ENCODE data around the gene RMC1. TPM values are rescaled to one million over a fixed set of nuclear protein-coding genes. Genes with fewer than 3 reads are reported as not detected.

Gene RMC1
- total RNA-seq (16.8 TPM), polyA plus RNA-seq (24.4 TPM)

GRCh38 chr18:23503038-23503962 lies at the start of gene RMC1:
TSS of gene RMC1 (plus strand) at chr18:23503511. CDS start at chr18:23503619, 108 bp downstream.
- peak; percentile 76 for DNase-seq (ENCODE audit: extremely low spot score)
- H3K4me1 ChIP-seq (ENCODE audit: insufficient read depth), result peaks cover 2% of the 10 kb centered on the region
- peak within 1 kb of the TSS; percentile 85 for H3K27ac ChIP-seq (ENCODE audit: low read depth)
- peak within 1 kb of the TSS; percentile 98 for H3K4me3 ChIP-seq (ENCODE audit: low read depth, low read length)
- under 1% methylated on average over 110 of the region's 110 CpGs for WGBS
- H3K36me3 ChIP-seq (ENCODE audit: insufficient read depth), result peaks cover 2% of the 10 kb centered on the region

GRCh38 chr18:23453680-23454058 lies 49.6 kb upstream of the RMC1 start:
- DNase-seq (ENCODE audit: extremely low spot score), result peak; percentile 6
- Histone ChIP-seq H3K27ac (ENCODE audit: low read depth) (peak overlapping the region; percentile 90), H3K36me3 (ENCODE audit: insufficient read depth) (no peaks in the 10 kb centered on the region), H3K4me3 (ENCODE audit: low read depth, low read length) (peak overlapping the region; percentile 89), H3K4me1 (ENCODE audit: insufficient read depth) (no peaks in the 10 kb centered on the region)
- under 1% methylated on average over 11 of the region's 11 CpGs for WGBS

- Histone ChIP-seq H3K4me3 (ENCODE audit: low read depth, low read length) (no peak overlapping the region), H3K27ac (ENCODE audit: low read depth) (no peak overlapping the region), H3K4me1 (ENCODE audit: insufficient read depth) (no peaks in the 10 kb centered on the region), H3K36me3 (ENCODE audit: insufficient read depth) (no peaks in the 10 kb centered on the region)
- WGBS, result 93% methylated on average over 2 of the region's 2 CpGs
- DNase-seq (ENCODE audit: extremely low spot score), result no peak
Observed at GRCh38 chr18:23456835-23457234, 46.5 kb upstream of the RMC1 start.

- Histone ChIP-seq H3K4me1 (ENCODE audit: insufficient read depth) (no peaks in the 10 kb centered on the region), H3K27ac (ENCODE audit: low read depth) (no peak overlapping the region), H3K4me3 (ENCODE audit: low read depth, low read length) (no peak overlapping the region), H3K36me3 (ENCODE audit: insufficient read depth) (peaks cover 3% of the 10 kb centered on the region)
- DNase-seq (ENCODE audit: extremely low spot score), result no peak
- WGBS, result 86% methylated on average over 3 of the region's 3 CpGs
Observed at GRCh38 chr18:23458830-23459529, 44.3 kb upstream of the RMC1 start.

- WGBS, result 92% methylated on average over 7 of the region's 7 CpGs
- no peak overlapping the region for H3K4me3 ChIP-seq (ENCODE audit: low read depth, low read length)
- DNase-seq (ENCODE audit: extremely low spot score), result no peak
- peaks cover 3% of the 10 kb centered on the region for H3K36me3 ChIP-seq (ENCODE audit: insufficient read depth)
- H3K27ac ChIP-seq (ENCODE audit: low read depth), result no peak overlapping the region
- no peaks in the 10 kb centered on the region for H3K4me1 ChIP-seq (ENCODE audit: insufficient read depth)
Observed at GRCh38 chr18:23459530-23459921, 43.8 kb upstream of the RMC1 start.

GRCh38 chr18:23460285-23461273 lies 42.7 kb upstream of the RMC1 start:
- 86% methylated on average over 2 of the region's 2 CpGs for WGBS
- Histone ChIP-seq H3K27ac (ENCODE audit: low read depth) (no peak overlapping the region), H3K4me3 (ENCODE audit: low read depth, low read length) (no peak overlapping the region), H3K36me3 (ENCODE audit: insufficient read depth) (peaks cover 3% of the 10 kb centered on the region), H3K4me1 (ENCODE audit: insufficient read depth) (no peaks in the 10 kb centered on the region)
- no peak for DNase-seq (ENCODE audit: extremely low spot score)

- no peaks in the 10 kb centered on the region for H3K4me1 ChIP-seq (ENCODE audit: insufficient read depth)
- H3K36me3 ChIP-seq (ENCODE audit: insufficient read depth), result peaks cover 5% of the 10 kb centered on the region
- no peak overlapping the region for H3K4me3 ChIP-seq (ENCODE audit: low read depth, low read length)
- no peak overlapping the region for H3K27ac ChIP-seq (ENCODE audit: low read depth)
- no peak for DNase-seq (ENCODE audit: extremely low spot score)
- WGBS, result 76% methylated on average over 2 of the region's 2 CpGs
Observed at GRCh38 chr18:23462876-23463275, 40.4 kb upstream of the RMC1 start.

- no peak overlapping the region for H3K27ac ChIP-seq (ENCODE audit: low read depth)
- peaks cover 7% of the 10 kb centered on the region for H3K36me3 ChIP-seq (ENCODE audit: insufficient read depth)
- WGBS, result 74% methylated on average over 3 of the region's 3 CpGs
- DNase-seq (ENCODE audit: extremely low spot score), result no peak
- H3K4me3 ChIP-seq (ENCODE audit: low read depth, low read length), result no peak overlapping the region
- no peaks in the 10 kb centered on the region for H3K4me1 ChIP-seq (ENCODE audit: insufficient read depth)
Observed at GRCh38 chr18:23468753-23469459, 34.4 kb upstream of the RMC1 start.

- WGBS, result 94% methylated on average over 2 of the region's 2 CpGs
- no peak overlapping the region for H3K27ac ChIP-seq (ENCODE audit: low read depth)
- H3K36me3 ChIP-seq (ENCODE audit: insufficient read depth), result peaks cover 13% of the 10 kb centered on the region
- no peak overlapping the region for H3K4me3 ChIP-seq (ENCODE audit: low read depth, low read length)
- no peaks in the 10 kb centered on the region for H3K4me1 ChIP-seq (ENCODE audit: insufficient read depth)
- no peak for DNase-seq (ENCODE audit: extremely low spot score)
Observed at GRCh38 chr18:23470620-23471387, 32.5 kb upstream of the RMC1 start.

- 95% methylated on average over 6 of the region's 6 CpGs for WGBS
- H3K4me1 ChIP-seq (ENCODE audit: insufficient read depth), result no peaks in the 10 kb centered on the region
- DNase-seq (ENCODE audit: extremely low spot score), result no peak
- H3K4me3 ChIP-seq (ENCODE audit: low read depth, low read length), result no peak overlapping the region
- H3K27ac ChIP-seq (ENCODE audit: low read depth), result no peak overlapping the region
- H3K36me3 ChIP-seq (ENCODE audit: insufficient read depth), result peaks cover 14% of the 10 kb centered on the region
Observed at GRCh38 chr18:23471486-23471885, 31.8 kb upstream of the RMC1 start.

GRCh38 chr18:23479829-23480505 lies 23.3 kb upstream of the RMC1 start:
- Histone ChIP-seq H3K36me3 (ENCODE audit: insufficient read depth) (peaks cover 3% of the 10 kb centered on the region), H3K4me1 (ENCODE audit: insufficient read depth) (no peaks in the 10 kb centered on the region), H3K4me3 (ENCODE audit: low read depth, low read length) (no peak overlapping the region), H3K27ac (ENCODE audit: low read depth) (no peak overlapping the region)
- no peak for DNase-seq (ENCODE audit: extremely low spot score)
- 91% methylated on average over 3 of the region's 3 CpGs for WGBS

All from urinary bladder (tissue), 4 donors.